ENCODE data around the gene CDK7.

Gene CDK7

GRCh38 chr5:69312459-69313160, 77.9 kb downstream of the CDK7 start:
- peaks cover 14% of the 10 kb centered on the region; the same call in 1 of the 2 replicates for H3K9me3 ChIP-seq (ENCODE audit: insufficient read depth, low read length)
- no peaks in the 10 kb centered on the region for H3K36me3 ChIP-seq (ENCODE audit: insufficient read depth, insufficient read length, low read length)
- H3K4me1 ChIP-seq (ENCODE audit: insufficient read depth, insufficient read length): no peaks in the 10 kb centered on the region
- no peak for TF ChIP-seq YY1 (IDR thresholded peaks at IDR 0.05; ENCODE audit: insufficient read depth, insufficient read length)
- DNase-seq (ENCODE audit: low read depth, low spot score): no peak
- H3K9ac ChIP-seq (ENCODE audit: insufficient read length, low read depth): no peak overlapping the region
- H3K27me3 ChIP-seq (ENCODE audit: insufficient read depth, insufficient read length): no peaks in the 10 kb centered on the region
- no peak overlapping the region for H3K4me3 ChIP-seq (ENCODE audit: insufficient read length, low read depth)

GRCh38 chr5:69313428-69313827, 78.7 kb downstream of the CDK7 start:
- no peak for DNase-seq (ENCODE audit: low read depth, low spot score)
- no peaks in the 10 kb centered on the region for H3K36me3 ChIP-seq (ENCODE audit: insufficient read depth, insufficient read length, low read length)

GRCh38 chr5:69315972-69316371, 81.3 kb downstream of the CDK7 start:
- Histone ChIP-seq H3K4me3 (ENCODE audit: insufficient read length, low read depth) (no peak overlapping the region), H3K4me1 (ENCODE audit: insufficient read depth, insufficient read length) (no peaks in the 10 kb centered on the region), H3K27me3 (ENCODE audit: insufficient read depth, insufficient read length) (no peaks in the 10 kb centered on the region), H3K9ac (ENCODE audit: insufficient read length, low read depth) (no peak overlapping the region), H3K36me3 (ENCODE audit: insufficient read depth, insufficient read length, low read length) (no peaks in the 10 kb centered on the region), H3K9me3 (ENCODE audit: insufficient read depth, low read length) (no peaks in the 10 kb centered on the region)
- DNase-seq (ENCODE audit: low read depth, low spot score): no peak
- no peak for TF ChIP-seq ZNF274 (IDR thresholded peaks at IDR 0.05; ENCODE audit: low read depth, low read length)
- no peak for TF ChIP-seq YY1 (IDR thresholded peaks at IDR 0.05; ENCODE audit: insufficient read depth, insufficient read length)
- TF ChIP-seq SUZ12 (IDR thresholded peaks at IDR 0.05; ENCODE audit: extremely low read depth, insufficient read depth, insufficient read length): no peak

More at GRCh38 chr5:69313428-69313827, 78.7 kb downstream of the CDK7 start:
- H3K9me3 ChIP-seq (ENCODE audit: insufficient read depth, low read length): peaks cover 14% of the 10 kb centered on the region; the same call in 1 of the 2 replicates
- TF ChIP-seq YY1 (IDR thresholded peaks at IDR 0.05; ENCODE audit: insufficient read depth, insufficient read length) (no peak), ZNF274 (IDR thresholded peaks at IDR 0.05; ENCODE audit: low read depth, low read length) (no peak), SUZ12 (IDR thresholded peaks at IDR 0.05; ENCODE audit: extremely low read depth, insufficient read depth, insufficient read length) (no peak)
- H3K27me3 ChIP-seq (ENCODE audit: insufficient read depth, insufficient read length): no peaks in the 10 kb centered on the region
- H3K9ac ChIP-seq (ENCODE audit: insufficient read length, low read depth): no peak overlapping the region
- H3K4me1 ChIP-seq (ENCODE audit: insufficient read depth, insufficient read length): no peaks in the 10 kb centered on the region
- no peak overlapping the region for H3K4me3 ChIP-seq (ENCODE audit: insufficient read length, low read depth)

GRCh38 chr5:69317391-69317790, 82.7 kb downstream of the CDK7 start:
- H3K27me3 ChIP-seq (ENCODE audit: insufficient read depth, insufficient read length): no peaks in the 10 kb centered on the region
- H3K4me3 ChIP-seq (ENCODE audit: insufficient read length, low read depth): no peak overlapping the region
- no peaks in the 10 kb centered on the region for H3K9me3 ChIP-seq (ENCODE audit: insufficient read depth, low read length)
- no peak overlapping the region for H3K9ac ChIP-seq (ENCODE audit: insufficient read length, low read depth)
- no peaks in the 10 kb centered on the region for H3K4me1 ChIP-seq (ENCODE audit: insufficient read depth, insufficient read length)
- no peak for TF ChIP-seq SUZ12 (IDR thresholded peaks at IDR 0.05; ENCODE audit: extremely low read depth, insufficient read depth, insufficient read length)
- no peaks in the 10 kb centered on the region for H3K36me3 ChIP-seq (ENCODE audit: insufficient read depth, insufficient read length, low read length)
- no peak for DNase-seq (ENCODE audit: low read depth, low spot score)

GRCh38 chr5:69326365-69326764, 91.7 kb downstream of the CDK7 start:
- no peak overlapping the region for H3K4me3 ChIP-seq (ENCODE audit: insufficient read length, low read depth)
- no peak for TF ChIP-seq YY1 (IDR thresholded peaks at IDR 0.05; ENCODE audit: insufficient read depth, insufficient read length)
- no peak for DNase-seq (ENCODE audit: low read depth, low spot score)

More at GRCh38 chr5:69326365-69326764, 91.7 kb downstream of the CDK7 start:
- no peaks in the 10 kb centered on the region for H3K36me3 ChIP-seq (ENCODE audit: insufficient read depth, insufficient read length, low read length)
- no peaks in the 10 kb centered on the region for H3K4me1 ChIP-seq (ENCODE audit: insufficient read depth, insufficient read length)
- no peaks in the 10 kb centered on the region for H3K9me3 ChIP-seq (ENCODE audit: insufficient read depth, low read length)
- H3K27me3 ChIP-seq (ENCODE audit: insufficient read depth, insufficient read length): no peaks in the 10 kb centered on the region
- H3K9ac ChIP-seq (ENCODE audit: insufficient read length, low read depth): no peak overlapping the region
